ENCODE data around the gene RBM23. TPM values are rescaled to one million over a fixed set of nuclear protein-coding genes. Genes with fewer than 3 reads are reported as not detected.

RBM23 gene
- total RNA-seq, 4 donors from 2014 or later, result 64.5 to 104 (median 93.0) TPM

- Histone ChIP-seq H3K4me1 (peaks cover 7% of the 10 kb centered on the region), H3K36me3 (peaks cover 22% of the 10 kb centered on the region), H3K4me3 (no peak overlapping the region), H3K27ac (no peak overlapping the region), H3K9me3 (no peaks in the 10 kb centered on the region), H3K27me3 (no peaks in the 10 kb centered on the region)
- TF ChIP-seq EP300 (IDR thresholded peaks at IDR 0.05), result no peak
- no peak for TF ChIP-seq POLR2A (IDR thresholded peaks at IDR 0.05)
- TF ChIP-seq POLR2AphosphoS5 (IDR thresholded peaks at IDR 0.05), result no peak
- TF ChIP-seq, protein P1, sequence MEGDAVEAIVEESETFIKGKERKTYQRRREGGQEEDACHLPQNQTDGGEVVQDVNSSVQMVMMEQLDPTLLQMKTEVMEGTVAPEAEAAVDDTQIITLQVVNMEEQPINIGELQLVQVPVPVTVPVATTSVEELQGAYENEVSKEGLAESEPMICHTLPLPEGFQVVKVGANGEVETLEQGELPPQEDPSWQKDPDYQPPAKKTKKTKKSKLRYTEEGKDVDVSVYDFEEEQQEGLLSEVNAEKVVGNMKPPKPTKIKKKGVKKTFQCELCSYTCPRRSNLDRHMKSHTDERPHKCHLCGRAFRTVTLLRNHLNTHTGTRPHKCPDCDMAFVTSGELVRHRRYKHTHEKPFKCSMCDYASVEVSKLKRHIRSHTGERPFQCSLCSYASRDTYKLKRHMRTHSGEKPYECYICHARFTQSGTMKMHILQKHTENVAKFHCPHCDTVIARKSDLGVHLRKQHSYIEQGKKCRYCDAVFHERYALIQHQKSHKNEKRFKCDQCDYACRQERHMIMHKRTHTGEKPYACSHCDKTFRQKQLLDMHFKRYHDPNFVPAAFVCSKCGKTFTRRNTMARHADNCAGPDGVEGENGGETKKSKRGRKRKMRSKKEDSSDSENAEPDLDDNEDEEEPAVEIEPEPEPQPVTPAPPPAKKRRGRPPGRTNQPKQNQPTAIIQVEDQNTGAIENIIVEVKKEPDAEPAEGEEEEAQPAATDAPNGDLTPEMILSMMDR (IDR thresholded peaks at IDR 0.05), result no peak
- 100% methylated on average over 1 of the region's 1 CpG for WGBS
- no peak for DNase-seq (ENCODE audit: low spot score in 2 of 2)
These were observed 21.6 kb downstream of the RBM23 start for GRCh38 chr14:22897357-22897756.

- H3K27ac ChIP-seq, result no peak overlapping the region
- 84% methylated on average over 3 of the region's 3 CpGs for WGBS
- no peak for DNase-seq (ENCODE audit: low spot score in 2 of 2)
- no peaks in the 10 kb centered on the region for H3K9me3 ChIP-seq
- peaks cover 16% of the 10 kb centered on the region for H3K36me3 ChIP-seq
- peaks cover 7% of the 10 kb centered on the region for H3K4me1 ChIP-seq
- H3K27me3 ChIP-seq, result no peaks in the 10 kb centered on the region
- H3K4me3 ChIP-seq, result no peak overlapping the region
- TF ChIP-seq POLR2AphosphoS5 (IDR thresholded peaks at IDR 0.05) (no peak), EP300 (IDR thresholded peaks at IDR 0.05) (no peak), POLR2A (IDR thresholded peaks at IDR 0.05) (no peak)
- TF ChIP-seq, protein P1 (IDR thresholded peaks at IDR 0.05), result no peak
These were observed 22.2 kb downstream of the RBM23 start for GRCh38 chr14:22896760-22897159.

- Histone ChIP-seq H3K27me3 (no peaks in the 10 kb centered on the region), H3K36me3 (peaks cover 12% of the 10 kb centered on the region), H3K4me3 (no peak overlapping the region), H3K4me1 (peaks cover 7% of the 10 kb centered on the region), H3K27ac (no peak overlapping the region), H3K9me3 (no peaks in the 10 kb centered on the region)
- 71% methylated on average over 5 of the region's 5 CpGs for WGBS
- no peak for TF ChIP-seq EP300 (IDR thresholded peaks at IDR 0.05)
- no peak for TF ChIP-seq POLR2AphosphoS5 (IDR thresholded peaks at IDR 0.05)
- TF ChIP-seq, protein P1 (IDR thresholded peaks at IDR 0.05), result no peak
- TF ChIP-seq POLR2A (IDR thresholded peaks at IDR 0.05), result no peak
- no peak for DNase-seq (ENCODE audit: low spot score in 2 of 2)
These were observed 22.6 kb downstream of the RBM23 start for GRCh38 chr14:22896356-22896755.

DNA sequence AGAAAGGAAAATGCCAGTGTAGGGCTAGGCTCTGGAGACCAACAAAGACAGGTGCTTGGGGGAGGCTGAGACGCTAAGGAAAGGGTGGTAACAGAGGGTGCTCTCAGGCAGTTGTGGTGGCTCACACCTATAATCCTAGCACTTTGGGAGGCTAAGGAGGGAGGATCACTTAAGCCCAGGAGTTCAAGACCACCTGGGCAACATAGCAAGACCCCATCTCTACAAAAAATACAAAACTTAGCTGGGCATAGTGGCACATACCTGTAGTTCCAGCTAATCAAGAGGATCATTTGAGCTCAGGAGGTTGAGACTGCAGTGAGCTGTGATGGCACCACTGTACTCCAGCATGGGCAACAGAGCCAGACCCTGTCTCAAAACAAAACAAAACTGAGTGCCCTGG is 23.5 kb downstream of the RBM23 start:
- no peak for DNase-seq (ENCODE audit: low spot score in 2 of 2)
- Histone ChIP-seq H3K4me3 (no peak overlapping the region), H3K36me3 (peaks cover 2% of the 10 kb centered on the region), H3K9me3 (no peaks in the 10 kb centered on the region), H3K27me3 (no peaks in the 10 kb centered on the region), H3K27ac (no peak overlapping the region), H3K4me1 (peaks cover 7% of the 10 kb centered on the region)
- WGBS, result 96% methylated on average over 1 of the region's 1 CpG
- no peak for TF ChIP-seq POLR2AphosphoS5 (IDR thresholded peaks at IDR 0.05)
- no peak for TF ChIP-seq EP300 (IDR thresholded peaks at IDR 0.05)
- TF ChIP-seq POLR2A (IDR thresholded peaks at IDR 0.05), result no peak
- TF ChIP-seq, protein P1 (IDR thresholded peaks at IDR 0.05), result no peak

DNA sequence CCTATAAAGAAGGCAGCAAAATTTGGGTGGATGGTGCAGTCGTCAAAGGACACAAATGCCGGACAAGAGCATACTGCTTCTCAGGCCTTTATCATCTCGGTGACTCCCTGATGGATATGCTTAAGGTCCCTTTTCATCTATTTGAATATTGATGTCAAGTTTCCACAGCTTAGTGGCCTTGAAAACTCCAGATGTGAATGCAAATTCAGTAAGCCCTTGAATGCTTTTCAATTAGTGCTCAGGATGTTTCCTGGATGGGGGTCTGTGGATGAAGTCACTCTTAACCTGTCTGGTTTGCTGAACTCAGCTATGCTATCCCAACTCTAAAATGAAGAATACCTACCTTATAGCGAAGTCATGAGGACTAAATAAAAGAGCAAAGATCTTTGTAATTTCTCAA is 25.2 kb downstream of the RBM23 start:
- Histone ChIP-seq H3K27me3 (no peaks in the 10 kb centered on the region), H3K9me3 (no peaks in the 10 kb centered on the region), H3K4me3 (no peak overlapping the region), H3K36me3 (no peaks in the 10 kb centered on the region), H3K27ac (no peak overlapping the region), H3K4me1 (peaks cover 10% of the 10 kb centered on the region)
- TF ChIP-seq, protein P1 (IDR thresholded peaks at IDR 0.05), result no peak
- 94% methylated on average over 4 of the region's 4 CpGs for WGBS
- no peak for DNase-seq (ENCODE audit: low spot score in 2 of 2)
